HepG2 (cell line): ENCODE data around the gene CDC37L1.

Experiments
- FOXM1 ChIP-seq: sonication (generic); formaldehyde crosslinking; IDR thresholded peaks from 2 replicates; pipeline ENCODE4 v1.5.0; 2020; ENCODE audit warnings: missing genetic modification reagents
- SP1 ChIP-seq, 2 experiments: fragments of 450-650 bp in 1 of 2; sonication (generic) in 1 of 2; formaldehyde crosslinking in 1 of 2; IDR thresholded peaks; 2 replicates each; pipeline versions ENCODE4 v1.4.0 to v1.6.1; 2016 to 2020; ENCODE audit warnings: missing genetic modification reagents in 1 of 2

GRCh38 chr9:4662989-4663792 lies 16.2 kb upstream of the CDC37L1 start:
- TF ChIP-seq SP1 (IDR thresholded peaks at IDR 0.05): no peak
- TF ChIP-seq SP1 (CRISPR knock-in tag; IDR thresholded peaks at IDR 0.05): 0 out of 2 replicates have a peak, but pooled peaks have one; percentile 8
- TF ChIP-seq FOXM1: no peak
